Effector CD8-positive, alpha-beta T cell (primary cell): ENCODE results near the gene PFN3.
"Not testable (repeated sequence)": the region's sequence is repeated elsewhere in the genome, so short reads cannot be mapped to it uniquely, and the experiment has no call there.

ENCODE experiments used
- DNase-seq: peaks from one replicate; lab custom pipeline; 2025; lab: John Stamatoyannopoulos, UW

The PFN3 gene

DNA sequence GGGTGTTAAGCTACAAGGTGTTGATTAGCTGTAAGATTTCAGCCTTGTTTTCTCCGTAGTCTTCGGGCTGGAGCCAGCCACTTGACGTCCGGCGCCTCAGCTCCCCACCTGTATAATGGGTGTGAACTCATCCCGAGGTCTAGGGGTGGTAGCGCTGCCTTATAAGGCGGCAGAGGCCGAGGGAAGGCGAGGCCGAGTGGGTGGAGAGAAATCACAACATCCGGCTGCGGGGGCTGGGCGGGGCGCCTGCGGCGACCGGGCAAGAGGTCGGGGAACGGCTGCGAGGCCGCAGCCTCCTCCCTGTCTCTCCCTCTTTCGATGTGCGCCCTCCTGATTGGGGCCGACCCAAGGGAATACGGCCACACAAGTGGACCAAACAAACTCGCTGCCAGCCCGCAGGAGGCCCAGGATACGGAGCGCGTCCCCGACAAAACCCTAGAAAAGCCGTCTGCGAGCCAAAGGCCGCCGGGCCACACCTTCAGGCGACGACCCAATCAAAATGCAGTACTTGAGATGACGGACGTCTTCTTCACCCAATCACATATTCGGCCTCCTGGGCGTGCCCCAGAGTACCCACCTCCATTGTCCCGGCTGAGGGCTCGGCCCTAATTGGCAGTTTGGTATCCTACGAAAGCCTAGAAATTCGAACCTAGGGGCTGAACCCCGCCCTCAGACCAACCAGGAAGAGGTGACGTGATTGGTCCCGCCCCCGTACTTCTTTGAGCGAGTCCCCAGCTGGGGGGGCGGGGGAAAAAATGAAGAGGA, 25.5 kb upstream of the PFN3 start:
- DNase-seq = peak; percentile 99

DNA sequence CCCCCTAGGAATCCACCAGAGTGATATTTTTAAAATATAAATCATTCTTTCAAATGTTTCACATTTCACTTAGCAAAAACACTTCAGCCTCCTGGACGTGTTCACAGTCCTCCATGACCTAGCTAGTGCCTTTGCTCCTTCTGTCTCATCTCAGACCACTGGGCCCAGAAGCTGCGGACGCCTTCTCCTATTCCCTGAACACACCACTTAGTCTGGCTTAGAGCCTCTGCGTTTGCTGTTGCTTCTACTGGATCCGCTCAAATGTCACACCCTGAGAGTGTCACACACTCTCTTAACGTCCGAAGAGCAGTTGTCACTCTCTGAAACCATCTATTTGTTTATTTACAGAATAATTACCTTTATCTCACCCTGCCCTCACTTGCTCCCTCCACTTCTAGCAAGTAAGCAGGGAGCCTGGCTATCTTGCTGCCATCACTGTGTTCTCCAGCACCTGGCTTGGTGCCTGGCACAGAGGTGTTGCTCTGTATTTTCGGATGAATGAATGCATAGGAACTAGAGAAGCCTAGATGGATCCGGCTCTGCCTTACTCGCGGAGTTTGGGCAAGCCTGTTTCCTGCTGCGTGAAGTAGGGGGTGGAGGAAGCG, 24.8 kb upstream of the PFN3 start:
- no peak for DNase-seq

- DNase-seq = no peak
These were observed 23.2 kb upstream of the PFN3 start for GRCh38 chr5:177423671-177424070.

DNA sequence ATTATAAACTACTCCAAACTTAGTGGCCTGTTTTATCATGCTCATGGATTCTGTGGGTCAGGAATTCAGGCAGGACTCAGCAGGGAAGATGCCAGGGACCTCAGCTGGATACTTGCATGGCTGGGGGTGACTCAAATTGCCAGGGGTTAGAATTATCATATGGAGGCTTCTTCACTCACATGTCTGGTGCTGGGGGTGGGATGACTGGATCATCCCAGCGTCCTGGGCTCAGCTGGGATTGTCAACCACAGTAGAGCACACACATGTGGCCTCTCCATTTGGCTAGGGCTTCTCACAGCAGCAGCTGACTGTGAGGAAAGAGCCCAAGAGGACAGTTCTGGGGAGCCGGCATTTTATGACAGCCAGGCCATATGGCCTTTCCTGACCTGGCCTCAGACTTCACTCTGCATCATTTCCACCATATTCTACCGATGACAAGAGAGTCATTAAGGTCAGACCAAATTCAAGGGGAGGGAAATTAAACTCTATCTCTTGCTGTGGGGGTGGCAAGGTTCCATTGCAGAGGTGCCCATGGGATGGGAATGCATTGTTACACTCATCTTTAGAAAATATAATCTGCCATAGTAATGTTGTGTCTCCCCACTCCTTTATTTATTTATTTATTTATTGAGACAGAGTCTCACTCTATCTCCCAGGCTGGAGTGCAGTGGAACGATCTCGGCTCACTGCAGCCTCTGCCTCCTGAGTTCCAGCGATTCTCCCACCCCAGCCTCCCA, 20.8 kb upstream of the PFN3 start:
- no peak for DNase-seq

DNA sequence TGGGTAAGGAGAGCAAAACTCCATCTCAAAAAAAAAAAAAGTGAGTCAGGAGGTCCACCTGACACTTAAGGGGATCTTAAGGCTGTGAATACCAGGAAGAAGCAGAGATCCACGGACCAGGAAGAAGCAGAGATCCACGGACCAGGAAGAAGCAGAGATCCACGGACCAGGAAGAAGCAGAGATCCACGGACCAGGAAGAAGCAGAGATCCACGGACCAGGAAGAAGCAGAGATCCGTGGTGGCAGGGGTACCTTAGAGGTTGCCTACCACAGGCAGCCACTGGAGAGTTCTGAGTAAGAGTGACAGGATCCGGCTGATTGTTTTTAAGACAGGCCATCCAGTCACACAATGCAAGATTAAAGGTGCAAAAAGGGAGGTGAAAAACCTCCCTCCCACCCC, 20.0 kb upstream of the PFN3 start:
- not testable (repeated sequence) for DNase-seq

GRCh38 chr5:177419046-177419445, 18.6 kb upstream of the PFN3 start:
- DNase-seq = no peak

- DNase-seq = not testable (repeated sequence)
These were observed 16.6 kb upstream of the PFN3 start for GRCh38 chr5:177417081-177417480.

- no peak for DNase-seq
These were observed 14.0 kb upstream of the PFN3 start for GRCh38 chr5:177414481-177414880.

- no peak for DNase-seq
These were observed 12.3 kb upstream of the PFN3 start for GRCh38 chr5:177412603-177413233.

DNA sequence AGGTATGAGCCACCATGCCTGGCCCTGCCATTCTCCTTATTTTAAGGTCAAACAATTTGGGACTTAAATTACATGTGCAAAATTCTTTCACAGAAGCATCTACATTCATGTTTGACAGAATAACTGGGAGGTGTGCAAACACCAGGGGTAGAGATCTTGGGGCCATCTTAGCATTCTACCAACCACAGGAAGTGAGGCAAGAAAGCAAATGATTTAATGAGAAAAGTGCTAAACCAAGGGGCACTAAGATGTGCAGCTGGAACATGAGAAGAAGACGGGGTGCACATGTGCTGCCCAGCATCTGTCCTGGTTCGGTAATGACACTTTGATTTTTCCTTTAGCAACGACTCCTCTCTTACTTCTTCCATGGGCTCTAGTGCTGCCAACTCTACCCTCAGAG, 10.1 kb upstream of the PFN3 start:
- DNase-seq = no peak

GRCh38 chr5:177409043-177409801, 8.8 kb upstream of the PFN3 start, which contains the start of gene F12:
Gene F12 (minus strand): TSS chr5:177409564. CDS start chr5:177409527, 37 bp downstream.
- DNase-seq = no peak

DNA sequence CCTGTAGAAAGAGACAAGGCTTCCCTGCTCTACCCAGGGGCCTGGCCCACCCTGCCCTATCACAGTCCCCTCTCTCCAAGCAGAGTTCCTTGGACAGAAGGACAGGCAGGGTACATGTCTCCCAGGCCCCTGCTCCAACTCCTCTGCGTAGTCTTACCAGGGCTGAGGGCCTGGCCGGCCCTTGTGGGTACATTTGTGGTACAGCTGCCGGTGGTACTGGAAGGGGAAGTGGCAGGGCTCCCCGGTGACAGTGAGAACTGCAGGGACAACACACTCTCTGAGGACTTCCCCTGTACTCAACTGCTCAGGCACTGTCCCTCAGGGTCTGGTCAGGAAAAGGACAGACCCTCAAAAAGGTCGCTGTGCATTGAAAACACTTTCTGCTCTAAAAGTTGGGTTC, 5.3 kb upstream of the PFN3 start:
- DNase-seq = no peak

GRCh38 chr5:177405312-177405711, 4.9 kb upstream of the PFN3 start:
- DNase-seq = no peak

- DNase-seq = no peak
These were observed 4.2 kb upstream of the PFN3 start for GRCh38 chr5:177404641-177405179.

- DNase-seq = peak; percentile 65
These were observed 3.6 kb upstream of the PFN3 start for GRCh38 chr5:177403792-177404640.

DNA sequence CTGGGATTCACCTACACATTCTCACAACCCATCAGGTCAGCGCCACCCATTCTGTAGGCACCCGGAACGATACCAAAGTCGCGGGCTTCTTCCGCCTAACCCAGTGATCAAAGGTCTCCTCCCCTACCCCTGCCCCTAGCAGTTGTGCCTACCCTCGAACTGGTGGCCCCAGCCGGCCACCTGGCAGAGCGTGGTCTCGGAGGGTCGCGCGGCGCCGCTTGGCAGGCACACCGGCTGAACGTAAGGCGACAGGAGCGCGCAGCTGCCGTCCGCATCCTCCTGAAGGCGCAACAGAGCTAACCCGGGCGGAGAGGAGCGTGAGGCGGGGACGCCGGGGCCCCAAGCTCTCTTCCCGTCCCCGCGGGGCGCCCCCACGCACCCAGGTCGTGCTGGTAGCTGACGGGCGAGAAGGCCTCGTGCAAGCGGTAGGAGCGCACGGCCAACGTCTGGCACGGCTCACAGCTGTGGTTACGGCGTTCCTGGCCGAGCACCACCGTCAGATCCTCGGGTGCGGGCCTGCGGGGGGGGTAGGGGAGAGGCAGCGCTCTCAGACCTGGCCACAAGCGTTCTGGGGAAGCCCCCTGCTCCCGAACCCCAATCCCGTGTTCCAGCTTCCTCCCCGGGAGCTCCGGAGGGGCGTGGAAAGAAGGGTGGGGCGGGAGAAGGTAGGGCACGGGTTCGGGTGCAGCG, 2.8 kb upstream of the PFN3 start:
- DNase-seq = peak; percentile 26

DNA sequence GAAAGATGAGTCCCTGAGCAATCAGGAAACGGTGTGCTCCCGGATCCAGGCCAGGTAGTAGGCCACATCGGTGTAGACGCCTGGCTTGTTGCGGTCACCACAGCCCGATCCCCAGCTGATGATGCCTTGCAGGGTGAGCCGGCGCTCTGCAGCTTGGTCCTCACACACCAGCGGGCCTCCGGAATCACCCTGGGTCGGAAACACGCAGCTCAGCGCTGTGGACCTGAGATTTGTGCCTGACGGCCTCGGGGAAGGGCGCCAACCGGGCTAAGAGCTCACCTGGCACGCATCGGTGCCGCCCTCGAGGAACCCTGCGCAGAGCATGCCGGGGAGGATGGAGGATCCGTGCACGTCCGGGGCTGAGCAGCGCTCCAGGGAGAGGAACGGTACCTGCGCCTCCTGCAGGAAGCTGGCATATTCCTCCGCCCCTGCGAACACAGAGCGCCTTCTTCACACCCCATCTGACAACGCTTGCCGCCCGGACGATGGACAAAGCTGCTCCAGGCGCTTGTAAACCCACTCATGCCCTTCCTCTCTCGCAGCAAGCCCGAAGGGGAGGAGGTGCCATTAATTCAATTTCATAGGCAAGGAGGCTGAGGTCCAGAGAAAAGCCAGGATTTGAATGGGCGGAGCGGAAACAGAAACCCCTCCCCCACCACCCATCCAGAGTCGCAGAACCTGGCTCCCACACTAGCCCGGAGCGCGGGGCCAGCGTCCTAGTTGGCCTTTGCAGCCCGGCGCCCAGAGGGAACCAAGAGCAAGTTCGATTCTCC, 2.0 kb upstream of the PFN3 start:
- peak; percentile 38 for DNase-seq

DNA sequence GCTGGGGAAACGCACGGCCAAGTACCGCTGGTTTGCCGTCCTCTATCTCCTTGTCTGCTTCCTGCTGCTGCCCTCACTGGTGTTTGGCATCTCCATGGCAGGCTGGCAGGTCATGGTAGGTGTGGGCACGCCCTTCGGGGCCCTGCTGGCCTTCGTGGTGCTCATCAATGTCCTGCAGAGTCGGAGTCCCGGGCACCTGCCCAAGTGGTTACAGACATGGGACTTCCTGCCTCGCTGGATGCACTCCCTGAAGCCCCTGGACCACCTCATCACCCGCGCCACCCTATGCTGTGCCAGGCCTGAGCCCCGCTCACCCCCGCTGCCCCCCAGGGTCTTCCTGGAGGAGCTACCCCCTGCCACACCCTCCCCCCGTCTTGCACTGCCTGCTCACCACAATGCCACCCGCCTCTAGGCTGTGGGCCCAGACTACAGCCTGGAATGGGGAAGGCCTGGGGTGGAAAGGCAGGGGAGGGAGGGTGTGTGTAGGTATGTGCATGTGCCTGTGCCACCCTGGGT, 2.5 kb downstream of the PFN3 start:
- no peak for DNase-seq

DNA sequence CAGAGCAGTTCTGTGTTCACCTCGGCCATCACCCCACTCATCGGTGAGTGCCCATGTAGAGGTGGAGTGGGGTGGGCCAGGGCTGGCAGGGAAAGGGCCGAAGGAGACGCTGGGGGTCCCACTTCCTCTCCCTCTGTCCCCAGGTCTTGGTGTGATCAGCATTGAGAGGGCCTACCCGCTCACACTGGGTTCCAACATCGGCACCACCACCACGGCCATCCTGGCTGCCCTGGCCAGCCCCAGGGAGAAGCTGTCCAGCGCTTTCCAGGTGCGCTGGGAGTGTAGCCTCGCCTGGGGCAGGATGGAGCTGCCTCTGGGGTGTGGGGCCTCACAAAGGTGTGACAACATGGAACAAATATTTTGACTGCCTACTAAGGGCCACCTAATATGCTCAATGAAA, 3.7 kb downstream of the PFN3 start:
- no peak for DNase-seq
